Measurements from ENCODE around the gene TNFSF4. TPM values are rescaled to one million over a fixed set of nuclear protein-coding genes. Genes with fewer than 3 reads are reported as not detected.

TNFSF4 gene
- total RNA-seq, 1 donor: 2.0 TPM

GRCh38 chr1:173139706-173140105 lies 67.4 kb downstream of the TNFSF4 start:
- no peak overlapping the region for H3K4me3 ChIP-seq (ENCODE audit: low read depth, low read length)
- no peak for TF ChIP-seq CTCF (IDR thresholded peaks at IDR 0.05; ENCODE audit: insufficient read depth, low read length)
- DNase-seq (ENCODE audit: low read depth): no peak

GRCh38 chr1:173137107-173137706 lies 69.9 kb downstream of the TNFSF4 start:
- DNase-seq (ENCODE audit: low read depth): peak; percentile 71
- H3K4me3 ChIP-seq (ENCODE audit: low read depth, low read length): no peak overlapping the region
- no peak for TF ChIP-seq CTCF (IDR thresholded peaks at IDR 0.05; ENCODE audit: insufficient read depth, low read length)

- TF ChIP-seq CTCF (IDR thresholded peaks at IDR 0.05; ENCODE audit: insufficient read depth, low read length): no peak
Observed at GRCh38 chr1:173134800-173135199, 72.3 kb downstream of the TNFSF4 start.

GRCh38 chr1:173134029-173134428 lies 73.1 kb downstream of the TNFSF4 start:
- TF ChIP-seq CTCF (IDR thresholded peaks at IDR 0.05; ENCODE audit: insufficient read depth, low read length): no peak
- no peak for DNase-seq (ENCODE audit: low read depth)
- H3K4me3 ChIP-seq (ENCODE audit: low read depth, low read length): no peak overlapping the region

More at GRCh38 chr1:173134800-173135199, 72.3 kb downstream of the TNFSF4 start:
- DNase-seq (ENCODE audit: low read depth): no peak
- H3K4me3 ChIP-seq (ENCODE audit: low read depth, low read length): no peak overlapping the region

Other genes with a start within 250 kb of the TNFSF4 start
- 0.09 and 0.65 TPM in 2 replicates for gene TNFSF18, start 156.4 kb downstream of the TNFSF4 start, total RNA-seq (ENCODE audit: low replicate concordance)

Measured in fibroblast of the aortic adventitia (primary cell).